Activated CD8-positive, alpha-beta memory T cell treated with anti-CD3 and anti-CD28 coated beads, Interleukin-2, amount 50 U/mL, for 24 hours (primary cell): ENCODE measurements around the gene NPR2.

Experiments used
- DNase-seq: peaks from one replicate; pipeline ENCODE4 v3.0.0-alpha.2; 2020; ENCODE audit errors: extremely low read depth

Gene NPR2

GRCh38 chr9:35763803-35764202, 27.6 kb upstream of the NPR2 start:
- no peak for DNase-seq

DNA sequence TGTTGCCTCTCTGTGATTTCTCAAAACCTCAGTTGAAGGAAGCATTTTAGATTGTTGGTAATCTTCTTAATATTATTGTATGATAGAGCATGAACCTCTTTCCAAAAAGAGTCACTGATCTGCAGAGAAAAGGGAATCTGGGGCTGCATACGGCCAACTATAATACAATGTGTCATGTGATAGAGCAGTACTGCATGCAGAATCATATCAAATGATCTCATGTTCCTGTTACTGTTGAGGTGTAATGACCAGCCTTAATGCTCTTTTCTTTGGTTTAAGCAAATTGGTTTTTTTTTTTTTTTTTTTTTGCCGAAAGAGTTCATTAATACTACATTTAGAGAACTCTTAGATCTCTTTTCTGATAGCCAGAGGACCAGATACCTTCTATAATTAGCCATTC, 24.4 kb upstream of the NPR2 start:
- DNase-seq = no peak

DNA sequence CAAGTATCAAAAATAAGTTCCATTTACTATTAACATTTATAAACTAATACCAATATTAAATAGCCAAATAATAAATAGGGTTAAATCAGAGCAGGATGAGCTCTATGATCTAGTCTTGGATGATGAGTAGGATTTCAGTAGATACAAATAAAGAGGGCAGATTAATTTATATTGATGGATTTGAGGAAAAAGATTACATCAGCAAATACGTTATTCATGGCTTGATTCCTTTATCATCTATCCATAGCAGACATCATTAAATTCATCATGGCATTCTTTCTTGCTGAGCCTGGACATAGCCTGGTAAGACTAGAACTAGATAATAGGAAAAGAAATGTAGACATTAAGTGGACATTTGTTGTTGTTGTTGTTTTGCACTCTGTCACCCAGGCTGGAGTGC, 23.9 kb upstream of the NPR2 start:
- DNase-seq = no peak

DNA sequence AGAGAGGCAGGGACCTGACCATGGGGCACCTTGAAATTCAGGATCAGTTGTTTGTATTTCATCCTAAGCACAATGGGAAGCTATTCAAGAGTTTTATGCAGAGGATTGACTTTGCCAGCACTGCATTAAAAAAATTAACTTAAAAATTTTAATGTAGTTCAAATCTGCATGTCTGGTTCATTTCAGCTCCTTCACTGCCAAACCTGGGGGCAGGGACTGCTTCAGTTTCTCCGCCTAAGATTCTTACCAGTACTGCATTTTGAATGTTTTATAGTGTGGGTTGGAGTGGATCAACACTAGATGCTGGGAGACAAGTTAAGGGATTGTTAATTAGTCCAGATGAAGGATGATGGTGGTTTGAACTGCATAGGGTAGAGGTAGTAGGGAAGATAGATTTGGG, 21.6 kb upstream of the NPR2 start:
- DNase-seq = no peak

GRCh38 chr9:35771075-35771433, 20.3 kb upstream of the NPR2 start:
- DNase-seq = no peak

GRCh38 chr9:35771534-35771933, 19.9 kb upstream of the NPR2 start:
- DNase-seq = no peak

DNA sequence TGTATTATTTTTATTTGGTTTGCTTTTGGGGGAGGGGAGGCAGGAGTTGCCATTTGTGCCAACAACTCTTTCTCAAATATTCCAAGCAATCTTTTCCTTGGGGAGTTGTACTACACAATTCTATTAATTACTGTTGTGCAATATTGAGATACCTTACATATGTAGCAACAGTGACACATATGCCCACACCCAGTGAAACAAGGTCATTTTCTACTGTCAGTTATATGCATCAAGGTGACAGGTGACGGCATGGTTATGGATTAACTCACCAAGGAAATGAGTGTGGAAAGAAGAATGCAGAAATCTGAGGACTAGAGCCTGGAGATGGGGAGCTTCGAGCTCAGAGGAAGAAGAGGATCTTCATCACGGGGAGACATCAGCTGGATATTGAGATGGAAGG, 19.4 kb upstream of the NPR2 start:
- no peak for DNase-seq

- no peak for DNase-seq
Measured at GRCh38 chr9:35774907-35775635, 16.3 kb upstream of the NPR2 start.

GRCh38 chr9:35776018-35776417, 15.4 kb upstream of the NPR2 start:
- DNase-seq = no peak

- no peak for DNase-seq
Measured at GRCh38 chr9:35778496-35778895, 12.9 kb upstream of the NPR2 start.

DNA sequence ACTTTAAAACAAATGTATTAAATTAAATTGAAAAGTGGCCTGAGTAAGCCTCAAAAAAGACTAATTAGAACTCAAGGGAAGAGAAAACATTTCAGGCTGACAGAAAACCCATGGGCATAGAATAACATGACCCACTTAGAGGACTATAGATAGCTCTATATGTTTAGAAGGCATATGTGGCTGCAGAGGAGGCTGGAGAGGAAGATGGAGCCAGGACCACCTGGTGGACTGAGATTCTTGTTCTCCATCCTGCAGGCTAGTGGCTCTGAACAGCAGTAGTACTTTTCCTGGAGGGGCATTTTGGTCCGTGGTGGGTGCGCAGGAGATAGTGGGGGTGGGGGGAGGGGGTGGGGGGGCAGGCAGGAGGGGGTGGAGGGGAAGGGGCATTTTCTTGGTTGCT, 10.3 kb upstream of the NPR2 start:
- no peak for DNase-seq

- DNase-seq = no peak
Measured at GRCh38 chr9:35783418-35783817, 8.0 kb upstream of the NPR2 start.

GRCh38 chr9:35789541-35789940, 1.9 kb upstream of the NPR2 start:
- no peak for DNase-seq

- DNase-seq = no peak
Measured at GRCh38 chr9:35790025-35790384, 1.4 kb upstream of the NPR2 start.

- peak; percentile 13 for DNase-seq
Measured at GRCh38 chr9:35790385-35791296, 750 bp upstream of the NPR2 start.

DNA sequence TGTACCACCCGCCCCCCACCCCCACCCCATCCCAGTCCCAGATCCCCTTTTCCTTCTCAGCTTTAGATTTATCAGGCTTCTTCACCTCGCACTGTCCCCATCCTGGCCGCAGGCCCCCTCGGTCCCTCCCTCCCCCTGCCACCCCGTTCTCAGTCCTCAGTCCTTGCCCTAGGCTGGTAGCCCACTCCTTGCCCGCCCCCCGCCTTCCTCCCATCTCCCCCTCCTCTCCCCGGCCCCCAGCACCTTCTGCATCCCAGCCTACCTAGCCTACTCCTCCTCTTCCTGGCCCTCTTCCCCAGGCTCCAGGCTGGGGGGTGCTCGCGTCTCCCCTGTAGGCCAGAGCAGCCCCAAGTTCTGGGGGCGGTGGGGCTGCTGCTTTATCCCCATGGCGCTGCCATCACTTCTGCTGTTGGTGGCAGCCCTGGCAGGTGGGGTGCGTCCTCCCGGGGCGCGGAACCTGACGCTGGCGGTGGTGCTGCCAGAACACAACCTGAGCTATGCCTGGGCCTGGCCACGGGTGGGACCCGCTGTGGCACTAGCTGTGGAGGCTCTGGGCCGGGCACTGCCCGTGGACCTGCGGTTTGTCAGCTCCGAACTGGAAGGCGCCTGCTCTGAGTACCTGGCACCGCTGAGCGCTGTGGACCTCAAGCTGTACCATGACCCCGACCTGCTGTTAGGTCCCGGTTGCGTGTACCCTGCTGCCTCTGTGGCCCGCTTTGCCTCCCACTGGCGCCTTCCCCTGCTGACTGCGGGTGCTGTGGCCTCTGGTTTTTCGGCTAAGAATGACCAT, 828 bp downstream of the NPR2 start:
- no peak for DNase-seq

DNA sequence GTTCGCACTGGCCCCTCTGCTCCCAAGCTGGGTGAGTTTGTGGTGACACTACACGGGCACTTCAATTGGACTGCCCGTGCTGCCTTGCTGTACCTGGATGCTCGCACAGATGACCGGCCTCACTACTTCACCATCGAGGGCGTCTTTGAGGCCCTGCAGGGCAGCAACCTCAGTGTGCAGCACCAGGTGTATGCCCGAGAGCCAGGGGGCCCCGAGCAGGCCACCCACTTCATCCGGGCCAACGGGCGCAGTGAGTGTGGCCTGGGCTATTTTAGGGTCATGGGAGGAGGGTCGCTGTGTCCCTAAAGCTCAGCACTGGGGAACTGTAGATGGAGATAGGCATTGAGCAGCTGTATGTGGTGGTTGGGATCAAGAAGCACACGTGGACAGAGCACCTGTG, 1.4 kb downstream of the NPR2 start:
- no peak for DNase-seq

GRCh38 chr9:35793461-35793860, 2.1 kb downstream of the NPR2 start:
- DNase-seq = no peak

DNA sequence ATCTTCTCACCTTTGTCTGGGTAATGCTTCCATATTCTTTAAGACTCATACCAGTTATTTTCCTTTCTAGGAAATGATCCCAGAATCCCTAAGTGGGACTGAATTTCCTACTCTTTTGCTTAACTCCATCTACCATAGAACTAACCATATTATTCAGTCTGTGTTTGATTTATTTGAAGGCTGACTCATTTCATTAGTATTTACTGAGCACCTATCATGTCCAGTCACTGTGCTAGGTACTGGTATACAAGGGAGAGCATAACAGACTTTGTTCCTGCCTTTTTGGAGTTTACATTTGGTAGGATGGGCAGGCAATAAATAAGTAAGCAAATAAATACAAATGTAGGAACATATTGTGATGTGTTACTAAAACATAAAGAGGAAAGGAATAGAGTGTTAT, 4.3 kb downstream of the NPR2 start:
- no peak for DNase-seq

- no peak for DNase-seq
Measured at GRCh38 chr9:35797311-35798109, 6.1 kb downstream of the NPR2 start.

DNA sequence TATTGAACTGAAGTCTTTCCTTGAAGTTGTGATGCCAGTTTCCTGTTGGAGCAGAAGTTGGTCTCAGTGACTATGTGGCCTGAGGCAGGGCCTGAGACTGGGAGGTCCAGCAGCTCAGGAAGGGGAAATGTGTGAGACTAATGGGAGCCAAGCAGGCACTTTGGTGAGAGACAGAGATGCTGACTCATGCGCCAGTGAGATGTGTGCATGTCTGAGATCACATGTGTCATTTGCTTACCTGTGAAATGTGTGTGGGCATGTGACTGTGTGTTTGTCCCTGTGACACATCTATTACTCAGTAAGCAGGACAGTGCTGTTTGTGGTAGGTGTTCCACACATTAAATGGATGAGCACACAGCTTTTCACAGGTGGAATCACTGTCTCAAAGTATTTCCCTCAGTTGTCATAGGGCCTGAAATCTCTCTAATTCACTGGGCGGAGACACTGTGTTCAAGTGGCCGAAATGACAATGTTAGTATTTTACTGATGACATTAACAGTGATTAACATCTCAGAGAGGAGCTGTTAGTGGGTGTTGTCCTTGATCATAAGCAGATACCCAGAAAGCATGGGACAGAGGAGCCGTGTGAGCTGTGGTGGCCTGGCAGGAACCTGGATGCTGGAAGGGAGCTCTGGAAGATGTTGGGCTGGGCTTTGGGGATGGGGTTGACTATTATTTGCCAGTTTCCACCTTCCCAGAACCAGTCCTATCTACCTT, 7.4 kb downstream of the NPR2 start:
- no peak for DNase-seq
